ENCODE data around the gene TMEM161A. TPM values are rescaled to one million over a fixed set of nuclear protein-coding genes. Genes with fewer than 3 reads are reported as not detected.

TMEM161A gene
- total RNA-seq, 4 donors from 2014 or later: 16.7 to 24.5 (median 20.1) TPM

DNA sequence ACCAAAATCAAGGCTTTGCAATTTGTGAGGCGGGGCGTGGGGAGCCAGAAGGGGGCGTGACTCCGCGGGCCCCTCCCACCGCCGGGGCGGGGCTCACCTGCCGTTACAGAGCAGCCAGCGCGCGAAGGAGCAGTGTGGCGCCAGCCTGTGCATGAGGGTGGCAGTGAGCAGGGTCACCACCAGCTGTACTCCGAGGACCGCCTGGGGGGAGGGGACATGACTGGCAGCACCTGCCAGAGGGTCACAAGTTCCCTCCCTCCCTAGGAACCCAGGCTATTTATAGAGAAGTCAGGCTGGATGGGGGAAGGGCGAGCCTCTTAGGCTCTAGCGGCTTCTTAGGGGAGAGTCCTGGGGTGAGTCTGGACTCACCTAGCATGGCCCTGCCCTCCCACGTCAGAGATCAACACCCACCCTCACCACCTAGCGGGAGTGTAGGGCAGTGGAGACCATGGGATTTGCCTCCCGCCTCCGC, 3.6 kb downstream of the TMEM161A start:
- H3K27ac ChIP-seq: no peak overlapping the region
- peaks cover 0 to 18% of the 10 kb centered on the region in 2 donors for H3K36me3 ChIP-seq
- H3K27me3 ChIP-seq: no peaks in the 10 kb centered on the region
- 20 to 28% methylated on average over 1 to 7 of the region's 21 CpGs for WGBS, 2 donors (ENCODE audit: low coverage in 1 of 2)
- ATAC-seq: no peak
- no peak for TF ChIP-seq POLR2A (IDR thresholded peaks at IDR 0.05)
- TF ChIP-seq POLR2AphosphoS5 (IDR thresholded peaks at IDR 0.05): no peak
- TF ChIP-seq EP300 (IDR thresholded peaks at IDR 0.05): no peak
- no peak for TF ChIP-seq CTCF (IDR thresholded peaks at IDR 0.05)
- peaks cover 0 to 25% (median 7%) of the 10 kb centered on the region in 3 donors for H3K4me1 ChIP-seq
- no peak overlapping the region for H3K4me3 ChIP-seq
- peaks cover 0 to 15% (median 0%) of the 10 kb centered on the region in 3 donors for H3K9me3 ChIP-seq

DNA sequence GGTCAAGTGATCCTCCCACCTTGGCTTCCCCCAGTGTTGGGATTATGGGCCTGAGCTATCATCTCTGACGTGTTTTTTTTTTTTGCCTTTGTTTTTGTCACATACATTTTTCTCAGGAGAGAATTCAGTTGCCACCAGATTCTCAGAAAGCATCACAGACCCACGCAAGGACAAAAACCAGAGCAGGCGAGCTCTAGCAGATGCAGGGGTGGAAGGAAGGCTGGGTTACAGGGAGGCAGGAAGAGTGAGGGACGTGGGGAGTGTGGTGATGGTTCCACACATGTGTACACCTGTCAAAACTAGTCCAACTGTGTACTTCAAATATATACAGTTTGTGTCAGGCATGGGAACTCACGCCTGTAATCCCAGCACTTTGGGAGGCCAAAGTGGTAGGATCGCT, 4.3 kb downstream of the TMEM161A start:
- peaks cover 0 to 24% of the 10 kb centered on the region in 2 donors for H3K36me3 ChIP-seq
- 68 to 74% methylated on average over 2 to 4 of the region's 6 CpGs for WGBS, 2 donors (ENCODE audit: low coverage in 1 of 2)
- peaks cover 0 to 25% (median 7%) of the 10 kb centered on the region in 3 donors for H3K4me1 ChIP-seq
- H3K4me3 ChIP-seq: no peak overlapping the region
- ATAC-seq: no peak
- no peaks in the 10 kb centered on the region for H3K27me3 ChIP-seq
- no peak overlapping the region for H3K27ac ChIP-seq
- no peak for TF ChIP-seq CTCF (IDR thresholded peaks at IDR 0.05)
- TF ChIP-seq POLR2A (IDR thresholded peaks at IDR 0.05): no peak
- TF ChIP-seq EP300 (IDR thresholded peaks at IDR 0.05): no peak
- TF ChIP-seq POLR2AphosphoS5 (IDR thresholded peaks at IDR 0.05): no peak
- H3K9me3 ChIP-seq: peaks cover 0 to 15% (median 0%) of the 10 kb centered on the region in 3 donors

- WGBS, 2 donors (ENCODE audit: low coverage in 1 of 2): no CpG with 5 or more reads among the region's 12 CpGs
- peaks cover 0 to 25% of the 10 kb centered on the region in 2 donors for H3K36me3 ChIP-seq
- no peak overlapping the region for H3K4me3 ChIP-seq
- TF ChIP-seq EP300 (IDR thresholded peaks at IDR 0.05) (no peak), POLR2AphosphoS5 (IDR thresholded peaks at IDR 0.05) (no peak), CTCF (IDR thresholded peaks at IDR 0.05) (no peak), POLR2A (IDR thresholded peaks at IDR 0.05) (no peak)
- H3K27me3 ChIP-seq: no peaks in the 10 kb centered on the region
- no peak for ATAC-seq
- H3K27ac ChIP-seq: no peak overlapping the region
- H3K4me1 ChIP-seq: peaks cover 0 to 20% (median 7%) of the 10 kb centered on the region in 3 donors
- peaks cover 0 to 15% (median 0%) of the 10 kb centered on the region in 3 donors for H3K9me3 ChIP-seq
These were observed 5.4 kb downstream of the TMEM161A start for GRCh38 chr19:19132912-19133311.

- no peak overlapping the region for H3K4me3 ChIP-seq
- TF ChIP-seq EP300 (IDR thresholded peaks at IDR 0.05): no peak
- no peaks in the 10 kb centered on the region for H3K27me3 ChIP-seq
- H3K27ac ChIP-seq: no peak overlapping the region
- ATAC-seq: no peak
- H3K9me3 ChIP-seq: peaks cover 0 to 15% (median 0%) of the 10 kb centered on the region in 3 donors
- peaks cover 0 to 25% of the 10 kb centered on the region in 2 donors for H3K36me3 ChIP-seq
- peaks cover 0 to 11% (median 0%) of the 10 kb centered on the region in 3 donors for H3K4me1 ChIP-seq
- WGBS, 2 donors (ENCODE audit: low coverage in 1 of 2): 100% methylated on average over 1 of the region's 3 CpGs; no CpG with 5 or more reads in 1 of the 2 donors
These were observed 6.3 kb downstream of the TMEM161A start for GRCh38 chr19:19131989-19132388.

GRCh38 chr19:19126102-19126501, 12.2 kb downstream of the TMEM161A start:
- H3K4me1 ChIP-seq: no peaks in the 10 kb centered on the region
- WGBS, 2 donors (ENCODE audit: low coverage in 1 of 2): 79 to 89% methylated on average over 4 to 5 of the region's 6 CpGs
- TF ChIP-seq POLR2A (IDR thresholded peaks at IDR 0.05): no peak
- peaks cover 0 to 49% of the 10 kb centered on the region in 2 donors for H3K36me3 ChIP-seq
- H3K27ac ChIP-seq: no peak overlapping the region
- no peaks in the 10 kb centered on the region for H3K27me3 ChIP-seq
- H3K4me3 ChIP-seq: no peak overlapping the region
- peaks cover 0 to 9% (median 0%) of the 10 kb centered on the region in 3 donors for H3K9me3 ChIP-seq
- no peak for ATAC-seq

DNA sequence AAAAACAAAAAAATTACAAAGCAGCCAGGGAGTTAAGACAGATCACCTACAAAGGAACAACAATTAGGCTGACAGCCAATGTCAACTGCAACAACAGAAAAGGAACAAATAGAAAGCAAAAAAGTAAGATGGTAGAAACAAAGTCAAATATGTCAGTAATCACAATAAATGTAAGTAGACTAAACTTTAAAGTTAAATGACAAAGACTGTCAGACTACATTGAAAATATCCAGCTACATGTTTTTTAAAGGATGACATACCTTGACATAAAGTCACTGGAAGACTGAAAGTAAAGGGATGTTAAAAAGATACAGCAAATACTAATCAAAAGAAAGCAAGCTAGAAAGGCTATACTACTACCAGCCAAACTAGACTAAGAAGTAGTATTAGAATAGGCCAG, 14.9 kb downstream of the TMEM161A start:
- ATAC-seq: no peak
- Histone ChIP-seq H3K27me3 (no peaks in the 10 kb centered on the region), H3K4me1 (peaks cover 0 to 9% (median 0%) of the 10 kb centered on the region in 3 donors), H3K9me3 (peaks cover 0 to 9% (median 0%) of the 10 kb centered on the region in 3 donors), H3K27ac (no peak overlapping the region), H3K4me3 (no peak overlapping the region), H3K36me3 (peaks cover 0 to 58% of the 10 kb centered on the region in 2 donors)
- TF ChIP-seq EP300 (IDR thresholded peaks at IDR 0.05): no peak
- TF ChIP-seq CTCF (IDR thresholded peaks at IDR 0.05): no peak
- TF ChIP-seq POLR2A (IDR thresholded peaks at IDR 0.05): no peak
- no peak for TF ChIP-seq POLR2AphosphoS5 (IDR thresholded peaks at IDR 0.05)

All from gastroesophageal sphincter (tissue), 4 donors.